ENCODE results near the gene ZNF678. TPM values are rescaled to one million over a fixed set of nuclear protein-coding genes. Genes with fewer than 3 reads are reported as not detected.
"Not testable (repeated sequence)": the region's sequence is repeated elsewhere in the genome, so short reads cannot be mapped to it uniquely, and the experiment has no call there.

The ZNF678 gene
- polyA plus RNA-seq, 4 donors: 13.0 to 17.0 (median 16.5) TPM

DNA sequence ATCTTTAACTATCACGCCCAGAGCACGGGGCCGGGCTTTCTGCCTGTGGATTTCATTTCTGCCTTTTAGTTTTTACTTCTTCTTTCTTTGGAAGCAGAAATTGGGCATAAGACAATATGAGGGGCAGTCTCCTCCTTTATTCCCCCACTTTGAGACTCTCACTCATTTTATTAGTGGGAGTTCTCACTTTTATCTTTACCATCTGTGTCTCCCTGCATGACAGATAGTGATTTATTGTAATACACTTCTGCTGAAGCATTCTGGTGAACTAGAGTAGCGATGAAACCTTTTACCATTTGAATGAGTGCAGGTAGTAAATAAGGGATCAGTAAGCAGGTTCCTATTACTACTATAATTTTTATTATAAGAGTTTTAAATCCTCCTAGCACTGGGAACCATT is 26.4 kb downstream of the ZNF678 start:
- not testable (repeated sequence) for DNase-seq (ENCODE audit: low read depth in 4 of 4, low spot score in 3 of 4)

DNA sequence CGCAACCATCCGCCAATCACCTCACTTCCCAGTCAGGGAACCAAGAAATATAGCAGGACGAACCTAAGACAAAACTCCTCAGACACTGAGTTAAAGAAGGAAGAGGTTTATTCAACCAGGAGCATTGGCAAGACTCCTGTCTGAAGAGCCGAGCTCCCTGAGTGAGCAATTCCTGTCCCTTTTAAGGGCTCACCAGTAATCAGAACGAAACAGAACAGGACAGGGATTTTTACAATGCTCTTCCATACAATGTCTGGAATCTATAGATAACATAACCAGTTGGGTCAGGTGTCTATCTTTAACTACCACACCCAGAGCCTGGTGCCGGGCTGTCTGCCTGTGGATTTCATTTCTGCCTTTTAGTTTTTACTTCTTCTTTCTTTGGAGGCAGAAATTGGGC is 32.9 kb downstream of the ZNF678 start:
- not testable (repeated sequence) for DNase-seq (ENCODE audit: low read depth in 4 of 4, low spot score in 3 of 4)

GRCh38 chr1:227603327-227603726 is 40.0 kb downstream of the ZNF678 start:
- no peak for DNase-seq (ENCODE audit: low read depth in 4 of 4, low spot score in 3 of 4)

DNA sequence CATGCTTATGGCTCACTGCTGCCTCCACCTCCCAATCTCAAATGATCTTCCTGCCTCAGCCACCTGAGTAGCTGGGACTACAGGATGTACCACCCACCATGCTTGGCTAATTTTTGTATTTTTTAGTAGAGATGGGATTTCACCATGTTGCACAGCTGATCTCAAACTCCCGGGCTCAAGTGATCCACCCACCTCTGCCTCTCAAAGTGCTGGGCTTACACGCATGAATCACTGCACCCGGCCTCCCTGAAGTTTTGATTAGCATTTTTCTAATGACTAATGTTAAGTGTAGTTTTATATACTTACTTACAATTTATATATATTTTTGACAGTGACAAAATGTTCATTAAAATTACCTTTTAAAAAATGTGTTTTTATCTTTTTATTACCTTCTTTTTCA is 41.1 kb downstream of the ZNF678 start:
- DNase-seq (ENCODE audit: low read depth in 4 of 4, low spot score in 3 of 4): no peak

GRCh38 chr1:227606271-227606670 is 42.9 kb downstream of the ZNF678 start:
- not testable (repeated sequence) for DNase-seq (ENCODE audit: low read depth in 4 of 4, low spot score in 3 of 4)

DNA sequence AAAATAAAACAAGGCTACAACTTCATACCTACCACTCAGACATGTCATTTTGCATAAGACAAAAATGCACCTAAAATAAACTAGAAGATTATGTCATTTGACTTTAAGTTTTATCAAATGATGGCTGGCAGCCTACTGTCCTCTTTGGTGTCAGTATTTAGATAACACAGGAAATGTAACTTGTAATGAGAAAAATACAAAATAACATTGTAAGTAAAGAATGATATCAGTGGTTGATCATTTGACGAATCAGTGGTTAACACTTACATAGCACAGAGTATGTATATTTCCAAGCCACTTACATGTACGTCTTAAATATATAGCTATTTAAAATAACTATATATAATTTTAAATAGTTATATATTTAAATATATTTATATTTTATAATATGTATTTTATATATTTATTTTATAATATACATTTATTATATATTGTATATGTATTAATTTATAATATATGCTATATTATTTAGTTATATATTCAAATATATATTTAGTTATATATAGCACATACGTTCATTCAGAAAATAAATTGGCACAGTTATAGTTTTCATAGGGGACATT is 44.1 kb downstream of the ZNF678 start:
- no peak for DNase-seq (ENCODE audit: low read depth in 4 of 4, low spot score in 3 of 4)

- no peak for DNase-seq (ENCODE audit: low read depth in 4 of 4, low spot score in 3 of 4)
Measured at GRCh38 chr1:227612658-227613057, 49.3 kb downstream of the ZNF678 start.

- no peak for DNase-seq (ENCODE audit: low read depth in 4 of 4, low spot score in 3 of 4)
Measured at GRCh38 chr1:227613526-227613925, 50.2 kb downstream of the ZNF678 start.

- DNase-seq (ENCODE audit: low read depth in 4 of 4, low spot score in 3 of 4): no peak
Measured at GRCh38 chr1:227621211-227621610, 57.9 kb downstream of the ZNF678 start.

- DNase-seq (ENCODE audit: low read depth in 4 of 4, low spot score in 3 of 4): no peak
Measured at GRCh38 chr1:227622739-227623475, 59.6 kb downstream of the ZNF678 start.

- DNase-seq (ENCODE audit: low read depth in 4 of 4, low spot score in 3 of 4): no peak
Measured at GRCh38 chr1:227632325-227632724, 69.0 kb downstream of the ZNF678 start.

- no peak for DNase-seq (ENCODE audit: low read depth in 4 of 4, low spot score in 3 of 4)
Measured at GRCh38 chr1:227635596-227635995, 72.2 kb downstream of the ZNF678 start.

DNA sequence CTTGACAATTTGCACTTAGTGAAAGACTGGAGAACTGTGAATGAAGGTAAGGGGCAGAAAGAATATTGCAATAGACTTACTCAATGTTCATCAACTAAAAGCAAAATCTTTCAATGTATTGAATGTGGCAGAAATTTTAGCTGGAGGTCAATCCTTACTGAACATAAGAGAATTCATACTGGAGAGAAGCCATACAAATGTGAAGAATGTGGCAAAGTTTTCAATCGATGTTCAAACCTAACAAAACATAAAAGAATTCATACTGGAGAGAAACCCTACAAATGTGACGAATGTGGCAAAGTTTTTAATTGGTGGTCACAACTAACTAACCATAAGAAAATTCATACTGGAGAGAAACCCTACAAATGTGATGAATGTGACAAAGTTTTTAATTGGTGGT is 91.1 kb downstream of the ZNF678 start:
- DNase-seq (ENCODE audit: low read depth in 4 of 4, low spot score in 3 of 4): no peak

- no peak for DNase-seq (ENCODE audit: low read depth in 4 of 4, low spot score in 3 of 4)
Measured at GRCh38 chr1:227654858-227655752, 91.7 kb downstream of the ZNF678 start.

DNA sequence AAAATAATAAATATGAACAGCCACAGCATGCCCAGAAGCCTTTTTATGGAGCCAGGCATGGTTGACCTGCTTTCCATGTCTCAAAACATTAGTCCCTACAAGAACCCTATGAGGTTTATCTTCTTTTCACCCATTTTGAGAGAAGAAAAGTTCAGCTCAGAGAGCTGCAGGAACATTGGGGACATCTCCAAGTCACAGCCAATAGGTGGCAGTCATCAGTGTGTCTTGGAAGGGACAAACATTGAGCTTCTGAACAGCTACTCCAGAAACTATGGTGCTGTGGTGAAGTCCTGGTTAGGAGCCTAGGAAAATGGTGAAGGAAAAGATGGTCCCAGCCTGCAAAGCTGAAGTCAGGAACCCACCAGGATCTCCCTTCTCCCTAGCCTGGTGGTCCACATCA is 98.1 kb downstream of the ZNF678 start:
- DNase-seq (ENCODE audit: low read depth in 4 of 4, low spot score in 3 of 4): no peak

GRCh38 chr1:227662933-227663332 is 99.6 kb downstream of the ZNF678 start:
- DNase-seq (ENCODE audit: low read depth in 4 of 4, low spot score in 3 of 4): no peak

DNA sequence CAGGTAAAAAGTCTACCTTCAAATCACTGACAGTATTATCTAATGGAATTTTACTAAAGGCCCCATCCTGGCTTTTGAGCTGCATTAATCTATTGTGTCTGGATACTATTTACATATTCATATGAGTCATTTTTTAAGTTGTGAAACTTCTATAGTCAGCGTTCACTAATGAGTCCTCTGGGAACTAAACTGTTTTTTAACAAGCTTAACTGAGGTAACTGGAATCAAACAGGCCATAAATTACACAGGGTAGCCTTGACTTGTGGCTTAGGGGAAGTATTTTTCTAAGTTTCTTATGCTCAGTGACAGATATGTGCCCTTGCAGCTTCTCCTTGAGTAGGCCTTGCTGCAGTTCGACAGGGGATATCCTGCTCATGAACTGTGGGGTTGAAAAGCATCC is 102.9 kb downstream of the ZNF678 start:
- no peak for DNase-seq (ENCODE audit: low read depth in 4 of 4, low spot score in 3 of 4)

GRCh38 chr1:227673441-227673840 is 110.1 kb downstream of the ZNF678 start:
- no peak for DNase-seq (ENCODE audit: low read depth in 4 of 4, low spot score in 3 of 4)

DNA sequence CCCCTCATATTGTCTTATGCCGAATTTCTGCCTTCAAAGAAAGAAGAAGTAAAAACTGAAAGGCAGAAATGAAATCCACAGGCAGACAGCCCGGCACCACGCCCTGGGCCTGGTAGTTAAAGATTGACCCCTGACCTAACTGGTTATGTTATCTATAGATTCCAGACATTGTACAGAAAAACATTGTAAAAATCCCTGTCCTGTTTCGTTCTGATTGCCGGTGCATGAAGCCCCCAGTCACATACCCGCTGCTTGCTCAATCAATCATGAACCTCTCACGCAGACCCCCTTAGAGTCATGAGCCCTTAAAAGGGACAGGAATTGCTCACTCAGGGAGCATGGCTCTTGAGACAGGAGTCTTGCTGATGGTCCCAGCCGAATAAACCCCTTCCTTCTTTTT is 122.5 kb downstream of the ZNF678 start:
- DNase-seq (ENCODE audit: low read depth in 4 of 4, low spot score in 3 of 4): no peak

GRCh38 chr1:227697321-227697864 is 134.0 kb downstream of the ZNF678 start:
- DNase-seq (ENCODE audit: low read depth in 4 of 4, low spot score in 3 of 4): no peak

GRCh38 chr1:227701631-227702030 is 138.3 kb downstream of the ZNF678 start:
- not testable (repeated sequence) for DNase-seq (ENCODE audit: low read depth in 4 of 4, low spot score in 3 of 4)
